Kidney epithelial cell (primary cell): ENCODE data around the gene ATP10B. TPM values are rescaled to one million over a fixed set of nuclear protein-coding genes. Genes with fewer than 3 reads are reported as not detected.

ENCODE experiments used
- DNase-seq: peaks from one replicate; pipeline ENCODE4 v3.0.0-alpha.2; 2010; ENCODE audit warnings: low read depth
- H3K27me3 ChIP-seq: 2 replicates; pipeline ENCODE4 v1.6.0; 2011; ENCODE audit warnings: low read length; ENCODE audit not compliant: control insufficient read depth, insufficient read depth
- H3K36me3 ChIP-seq: 2 replicates; pipeline ENCODE4 v1.5.1; 2011; ENCODE audit warnings: low read length; ENCODE audit not compliant: control insufficient read depth, insufficient read depth
- H3K4me3 ChIP-seq: 2 replicates; pipeline ENCODE4 v1.5.1; 2011; ENCODE audit warnings: low read depth, mild to moderate bottlenecking, control low read depth, low read length
- total RNA-seq: library from RNA; depleted of rRNA; stranded (reverse); fragments of >200 nt; gene quantifications from 2 replicates; pipeline ENCODE4 v1.2.3, GENCODE V29; 2015
- TF ChIP-seq, protein P1 (sequence below): IDR thresholded peaks from 2 replicates; pipeline ENCODE4 v1.5.1; 2011; ENCODE audit warnings: mild to moderate bottlenecking, moderate library complexity, low read length, control low read depth, inconsistent platforms; ENCODE audit not compliant: insufficient read depth, poor library complexity, severe bottlenecking

Gene ATP10B
- total RNA-seq, 1 donor from 2014 or later: not detected

DNA sequence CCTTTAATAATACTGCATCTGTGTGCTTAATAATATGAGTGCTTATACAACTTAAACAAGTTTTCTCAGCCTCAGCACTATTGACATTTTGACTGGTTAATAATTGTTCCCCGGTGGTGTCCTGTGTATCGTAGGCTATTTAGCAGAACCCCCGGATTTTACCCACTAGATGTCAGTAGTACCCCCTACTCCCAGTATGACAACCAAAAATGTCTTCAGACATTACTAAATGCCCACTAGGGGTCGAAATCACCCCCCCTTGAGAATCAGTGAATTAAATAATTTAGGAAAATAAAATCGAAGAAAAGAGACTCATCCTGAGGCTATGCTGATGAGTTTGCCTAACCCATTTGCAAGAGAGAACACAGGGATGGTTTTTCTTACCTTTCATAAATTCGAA, 166.3 kb downstream of the ATP10B start:
- DNase-seq: no peak
- H3K4me3 ChIP-seq: no peak overlapping the region

DNA sequence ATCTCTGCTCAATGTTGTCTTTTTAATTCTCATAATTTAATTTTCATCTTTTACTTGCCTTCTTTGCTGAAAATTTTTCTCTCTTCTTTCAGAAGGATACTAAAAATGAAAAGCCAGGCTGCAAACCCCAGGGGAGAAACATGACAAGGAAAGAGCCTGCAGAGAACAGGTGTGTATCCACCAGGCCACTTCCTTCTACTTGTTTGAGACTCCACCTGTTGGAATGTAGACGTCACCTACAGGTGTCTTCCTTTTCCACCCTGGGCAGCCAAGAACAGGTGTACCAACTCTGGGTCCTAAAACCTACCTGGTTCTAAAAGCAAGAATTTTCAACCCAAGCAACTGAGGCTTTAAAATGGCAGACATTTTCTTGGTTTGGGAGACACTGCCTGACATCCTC, 166.8 kb downstream of the ATP10B start:
- Histone ChIP-seq H3K27me3 (no peaks in the 10 kb centered on the region), H3K36me3 (no peaks in the 10 kb centered on the region), H3K4me3 (no peak overlapping the region)
- TF ChIP-seq, protein P1, sequence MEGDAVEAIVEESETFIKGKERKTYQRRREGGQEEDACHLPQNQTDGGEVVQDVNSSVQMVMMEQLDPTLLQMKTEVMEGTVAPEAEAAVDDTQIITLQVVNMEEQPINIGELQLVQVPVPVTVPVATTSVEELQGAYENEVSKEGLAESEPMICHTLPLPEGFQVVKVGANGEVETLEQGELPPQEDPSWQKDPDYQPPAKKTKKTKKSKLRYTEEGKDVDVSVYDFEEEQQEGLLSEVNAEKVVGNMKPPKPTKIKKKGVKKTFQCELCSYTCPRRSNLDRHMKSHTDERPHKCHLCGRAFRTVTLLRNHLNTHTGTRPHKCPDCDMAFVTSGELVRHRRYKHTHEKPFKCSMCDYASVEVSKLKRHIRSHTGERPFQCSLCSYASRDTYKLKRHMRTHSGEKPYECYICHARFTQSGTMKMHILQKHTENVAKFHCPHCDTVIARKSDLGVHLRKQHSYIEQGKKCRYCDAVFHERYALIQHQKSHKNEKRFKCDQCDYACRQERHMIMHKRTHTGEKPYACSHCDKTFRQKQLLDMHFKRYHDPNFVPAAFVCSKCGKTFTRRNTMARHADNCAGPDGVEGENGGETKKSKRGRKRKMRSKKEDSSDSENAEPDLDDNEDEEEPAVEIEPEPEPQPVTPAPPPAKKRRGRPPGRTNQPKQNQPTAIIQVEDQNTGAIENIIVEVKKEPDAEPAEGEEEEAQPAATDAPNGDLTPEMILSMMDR: no peak
- no peak for DNase-seq

More for the DNA sequence above, 166.3 kb downstream of the ATP10B start:
- TF ChIP-seq, protein P1: peak; percentile 54
- no peaks in the 10 kb centered on the region for H3K27me3 ChIP-seq
- no peaks in the 10 kb centered on the region for H3K36me3 ChIP-seq

- no peak for DNase-seq
- H3K4me3 ChIP-seq: no peak overlapping the region
- no peaks in the 10 kb centered on the region for H3K27me3 ChIP-seq
- TF ChIP-seq, protein P1: no peak
- H3K36me3 ChIP-seq: no peaks in the 10 kb centered on the region
Observed at GRCh38 chr5:160679567-160680309, 172.3 kb downstream of the ATP10B start.

DNA sequence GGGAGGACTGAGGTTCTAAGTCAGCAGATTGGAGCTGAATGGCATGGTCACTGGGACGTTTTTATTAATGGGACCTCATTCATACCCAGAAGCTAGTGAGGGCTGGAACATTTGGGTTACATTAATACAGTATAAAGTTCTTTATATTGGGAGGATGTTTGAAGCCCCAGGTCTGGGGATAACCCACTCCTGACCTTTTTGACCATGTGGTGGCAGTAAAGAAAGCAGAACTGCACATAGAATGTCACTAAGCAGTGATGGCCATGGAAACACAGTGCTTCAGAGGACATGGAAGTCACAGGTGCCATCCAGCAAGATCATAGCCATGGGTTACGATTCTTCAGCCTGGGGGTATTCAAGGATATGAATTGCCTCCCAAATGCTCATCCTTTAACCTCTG, 176.0 kb downstream of the ATP10B start:
- H3K4me3 ChIP-seq: no peak overlapping the region
- no peaks in the 10 kb centered on the region for H3K36me3 ChIP-seq
- no peaks in the 10 kb centered on the region for H3K27me3 ChIP-seq
- TF ChIP-seq, protein P1: no peak
- no peak for DNase-seq

DNA sequence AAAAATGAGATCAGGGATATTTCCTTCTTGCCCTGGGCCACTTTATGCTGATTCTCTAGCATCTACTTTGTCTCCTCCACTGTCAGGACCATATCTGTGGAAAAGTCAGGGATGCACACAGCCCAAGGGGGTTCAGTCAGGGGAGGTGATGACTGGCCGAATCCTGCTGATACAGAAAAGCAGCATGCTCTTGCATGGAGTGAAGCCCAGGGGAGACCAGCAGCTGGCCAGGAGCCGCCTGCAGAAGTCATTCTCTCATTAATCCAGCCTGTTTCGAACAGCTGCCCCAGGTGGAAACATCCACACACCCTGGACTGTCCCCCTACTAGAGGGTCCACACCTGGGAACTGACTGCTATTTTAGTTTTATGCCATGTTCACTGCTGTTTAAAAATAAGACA, 177.1 kb downstream of the ATP10B start:
- TF ChIP-seq, protein P1: no peak
- Histone ChIP-seq H3K36me3 (no peaks in the 10 kb centered on the region), H3K27me3 (no peaks in the 10 kb centered on the region), H3K4me3 (no peak overlapping the region)
- no peak for DNase-seq

- Histone ChIP-seq H3K4me3 (no peak overlapping the region), H3K36me3 (no peaks in the 10 kb centered on the region), H3K27me3 (no peaks in the 10 kb centered on the region)
- TF ChIP-seq, protein P1: no peak
- DNase-seq: no peak
Observed at GRCh38 chr5:160672521-160672920, 179.5 kb downstream of the ATP10B start.
